Heart left ventricle (tissue), 13 donors: ENCODE data around the gene KIF17.

ENCODE experiments used
- CTCF ChIP-seq, 12 donors: fragments of 200-600 bp; sonication (generic) in 4 of 12; IDR thresholded peaks; one replicate each; pipeline versions ENCODE4 v1.5.0 to v1.8.0; 2018 to 2022; ENCODE audit warnings: antibody characterized with exemption in 12 of 12, mild to moderate bottlenecking in 5 of 12
- POLR2A ChIP-seq, 2 donors: fragments of 450-650 bp; IDR thresholded peaks; one replicate each; pipeline ENCODE4 v1.6.1; 2017; ENCODE audit warnings: antibody characterized with exemption in 2 of 2, mild to moderate bottlenecking in 2 of 2, moderate library complexity in 2 of 2
- donor health status: ischemic (EF 13 %, LVEDD 7.1; RV severe dilation, severe dysfunction).
- donor health status: DM: no; HTN: yes; CAD: no.
- donor health status: DM: no; HTN: no; CAD: no.
- donor health status: ischemic (EF 25% LVEDD 6.9; RV normal size, moderate dysfunction).
- donor health status: ischemic (EF 25% LVEDD 5.7; RV mildly dilated, moderate dysfunction).
- donor health status: ischemic (EF 35%, LVEDD 5.7; RV mildly dilated, moderate dysfunction).
- donor health status: nonischemic (EF 11% LVEDD 7.7; RV severe dilation, severe dysfunction).
- donor health status: DM: yes; HTN: yes; CAD: no.
- donor health status: PGD.
- donor health status: ischemic (EF 29% LVEDD 5.4; RV normal size, mild dysfunction).
- donor health status: nonischemic (EF 23%, LVEDD 6.1; RV moderate dilation, normal function).

- no peak for TF ChIP-seq CTCF (IDR thresholded peaks at IDR 0.05)
- no peak for TF ChIP-seq POLR2A (IDR thresholded peaks at IDR 0.05)
Measured at GRCh38 chr1:20616847-20617487, 100.8 kb downstream of the KIF17 start.
